ENCODE measurements around the gene STK32B.
"Not testable (repeated sequence)": the region's sequence is repeated elsewhere in the genome, so short reads cannot be mapped to it uniquely, and the experiment has no call there.

The STK32B gene

DNA sequence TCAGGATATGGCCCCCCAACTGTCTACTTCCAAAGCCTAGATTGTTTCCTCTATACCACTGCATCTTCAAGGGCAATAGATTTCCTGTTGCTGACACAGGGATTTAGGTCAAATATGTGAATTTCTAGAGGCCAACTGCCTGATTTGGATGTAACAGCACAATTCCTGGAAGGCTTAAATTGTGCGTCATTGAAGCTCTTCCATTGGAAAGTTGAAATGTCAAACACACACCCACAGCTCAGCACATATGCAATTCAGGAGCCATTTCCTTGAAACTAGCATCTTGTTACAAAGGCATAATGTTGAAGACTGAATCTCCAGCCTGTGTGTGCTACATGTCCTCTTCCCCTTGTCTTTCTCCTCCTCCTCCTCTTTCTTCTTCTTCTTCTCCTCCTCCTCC lies 158.6 kb downstream of the STK32B start:
- DNase-seq (ENCODE audit: low spot score): no peak

DNA sequence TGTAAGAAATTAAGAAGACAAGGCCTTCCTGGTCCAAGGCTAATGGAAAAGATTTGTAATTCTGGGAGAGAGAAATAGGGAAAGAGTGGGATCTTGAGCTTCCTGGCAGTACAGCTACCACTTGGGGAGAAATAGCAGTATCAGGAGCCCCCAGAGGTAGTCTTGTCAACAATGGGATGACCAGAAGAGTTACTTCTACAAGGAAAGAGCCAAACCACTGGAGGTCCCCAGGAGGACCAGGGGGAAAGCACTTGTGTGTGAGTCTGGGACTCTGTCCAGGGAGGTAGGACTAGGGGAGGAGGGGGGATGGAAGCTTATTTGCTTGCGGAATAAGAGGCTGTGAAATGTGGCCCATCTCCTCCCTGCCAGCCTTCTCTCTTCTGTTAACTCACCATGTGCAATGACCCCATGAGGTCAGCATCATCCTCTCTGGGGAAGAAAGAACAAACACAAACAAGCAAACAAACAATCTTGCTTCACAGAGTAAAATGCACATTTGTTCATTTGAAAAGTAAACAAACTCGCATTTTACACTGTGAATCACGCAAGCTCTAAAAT lies 160.1 kb downstream of the STK32B start:
- DNase-seq (ENCODE audit: low spot score): no peak

DNA sequence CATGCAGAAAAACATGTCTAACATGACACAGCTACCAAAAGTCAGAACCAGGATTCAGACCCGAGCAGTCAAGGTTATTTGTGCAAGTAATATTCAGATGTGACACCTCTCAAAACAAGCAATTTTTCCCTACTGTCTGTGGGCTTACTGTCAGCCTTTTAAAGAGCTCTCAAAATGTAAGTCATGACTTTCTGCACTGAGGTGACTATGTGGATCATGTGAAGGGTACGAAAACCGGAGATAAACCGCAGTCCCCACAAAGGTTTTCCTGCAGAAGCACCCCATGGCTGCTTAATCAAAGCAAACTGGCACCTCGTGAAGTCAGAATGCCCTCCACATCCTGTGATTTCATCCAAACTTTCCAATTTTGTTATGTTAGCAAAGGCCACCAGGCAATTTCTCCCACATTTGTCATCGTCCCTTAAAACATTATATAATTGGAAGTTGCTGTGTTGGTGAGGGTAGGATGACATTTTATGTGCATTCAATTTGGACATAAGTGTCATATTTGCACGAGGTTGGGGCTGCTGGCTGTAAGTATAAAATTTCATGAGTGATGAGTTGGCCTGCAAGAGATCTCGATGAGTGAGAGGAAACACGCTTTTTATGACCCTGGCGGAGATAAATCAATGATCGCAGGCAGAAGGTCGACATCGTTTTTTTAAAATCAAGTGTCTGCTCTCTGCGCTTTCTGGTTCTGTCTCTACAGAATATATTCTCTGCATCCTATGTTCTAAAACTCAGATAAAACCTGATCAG lies 161.2 kb downstream of the STK32B start:
- no peak for DNase-seq (ENCODE audit: low spot score)

DNA sequence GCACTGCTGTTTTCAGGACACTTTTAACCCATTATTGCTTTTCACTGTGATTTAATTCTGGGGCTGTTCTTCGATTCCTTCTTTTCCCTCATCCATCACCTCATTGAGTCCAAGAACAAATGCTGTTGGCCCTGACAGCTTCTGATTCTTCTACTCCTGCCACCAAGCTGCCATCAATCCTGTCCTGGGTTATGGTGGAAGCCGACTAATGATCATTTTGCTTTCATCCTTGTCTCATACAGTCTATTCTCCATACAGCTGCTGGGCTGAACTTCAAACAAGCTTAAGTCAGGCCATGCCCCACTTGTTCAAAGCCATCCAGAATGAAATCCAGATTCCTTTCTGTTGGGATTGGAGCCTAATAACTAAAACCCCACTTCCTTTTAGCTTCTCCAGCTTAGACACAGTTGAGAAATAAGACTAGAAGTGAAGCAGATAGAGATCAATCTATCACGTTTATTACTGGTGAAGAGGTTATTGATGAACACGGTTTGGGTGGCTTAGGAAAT lies 161.9 kb downstream of the STK32B start:
- DNase-seq (ENCODE audit: low spot score): no peak

DNA sequence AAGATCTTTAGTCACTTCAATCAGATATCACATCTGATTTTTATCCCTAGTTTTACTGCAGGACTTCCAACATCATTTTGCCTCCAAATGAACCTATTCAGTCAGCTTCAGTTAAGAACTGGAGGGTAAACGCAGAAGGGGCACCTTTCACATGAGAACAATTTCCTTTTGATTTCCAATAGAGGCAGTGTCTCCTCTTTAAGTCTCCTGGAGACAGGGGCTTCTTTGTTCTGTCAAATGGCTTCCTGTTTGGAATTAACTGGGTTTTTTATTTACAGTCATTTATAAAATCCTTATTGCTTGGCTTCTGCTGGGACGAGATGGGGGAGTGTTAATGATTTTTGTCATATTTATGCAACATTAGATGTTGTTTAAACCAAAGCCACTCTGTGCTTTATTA lies 164.0 kb downstream of the STK32B start:
- DNase-seq (ENCODE audit: low spot score): no peak

DNA sequence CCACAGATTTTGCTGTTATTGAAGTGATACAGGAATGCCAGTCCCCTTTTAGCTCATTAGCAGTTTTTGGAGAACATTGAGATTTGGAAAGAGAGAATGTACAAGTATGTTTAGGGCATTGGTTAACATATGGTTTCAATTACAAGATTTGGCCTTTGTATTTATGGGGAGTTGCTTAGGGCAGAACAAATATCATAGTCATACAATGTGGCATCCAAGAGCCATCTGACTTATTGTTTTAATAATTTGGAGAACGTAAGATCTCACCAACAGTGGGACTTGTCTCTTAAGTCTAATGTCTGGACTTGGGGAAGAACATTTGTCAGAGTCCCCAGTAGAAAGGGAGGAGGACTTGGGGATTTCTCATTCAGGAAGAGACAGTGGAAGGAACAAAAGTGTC lies 166.1 kb downstream of the STK32B start:
- no peak for DNase-seq (ENCODE audit: low spot score)

DNA sequence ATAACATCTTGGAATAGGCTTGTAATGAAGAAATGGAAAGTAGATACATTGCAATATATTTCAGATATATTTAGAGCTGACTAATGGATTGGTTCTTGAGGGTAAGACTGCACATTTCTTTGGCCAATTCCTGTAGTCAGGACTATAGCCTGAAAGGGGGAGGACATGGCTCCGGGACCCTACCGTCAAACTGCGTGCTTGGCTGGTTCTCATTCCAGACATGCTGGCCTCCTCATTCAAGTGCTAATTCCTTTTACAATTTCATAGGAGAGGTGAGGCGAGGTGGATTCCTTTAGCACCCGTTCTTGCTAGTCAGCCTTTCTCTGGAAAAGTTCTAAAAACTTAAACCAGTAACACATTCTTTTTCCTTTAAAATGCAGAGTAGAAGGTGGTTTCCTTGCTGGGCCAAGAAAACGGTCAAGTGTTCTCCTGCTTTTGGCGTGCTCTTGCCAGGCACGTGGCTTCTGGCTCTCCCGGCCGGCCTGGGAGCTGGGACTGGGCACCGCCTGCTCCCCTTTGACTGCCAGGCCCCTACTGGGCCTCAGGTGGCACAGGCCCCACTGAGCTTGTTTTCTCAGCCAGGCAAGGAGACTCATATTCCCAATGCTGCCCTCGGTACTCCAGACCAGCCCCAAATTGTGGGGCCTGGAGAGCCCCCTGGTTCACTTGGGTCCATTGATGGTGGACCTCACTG lies 167.2 kb downstream of the STK32B start:
- no peak for DNase-seq (ENCODE audit: low spot score)

DNA sequence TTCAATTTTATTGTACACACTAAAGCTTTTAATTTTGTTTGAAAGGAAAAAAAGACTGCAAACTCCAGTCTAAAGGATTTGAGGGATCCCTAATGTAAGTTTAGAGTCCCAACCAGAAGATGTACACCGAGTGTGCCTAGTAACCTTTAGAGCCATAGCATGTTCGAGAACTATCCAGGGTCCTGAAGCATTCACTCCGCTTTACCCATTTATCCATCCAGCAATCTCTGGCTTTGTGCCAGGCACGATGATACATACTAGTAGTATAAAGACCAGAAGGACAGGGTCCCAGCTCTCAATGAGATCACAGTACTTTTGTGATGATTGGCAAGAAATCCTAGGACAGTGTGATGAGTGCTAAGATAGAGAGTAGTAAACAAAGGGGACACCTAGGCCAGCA lies 168.7 kb downstream of the STK32B start:
- DNase-seq (ENCODE audit: low spot score): no peak

DNA sequence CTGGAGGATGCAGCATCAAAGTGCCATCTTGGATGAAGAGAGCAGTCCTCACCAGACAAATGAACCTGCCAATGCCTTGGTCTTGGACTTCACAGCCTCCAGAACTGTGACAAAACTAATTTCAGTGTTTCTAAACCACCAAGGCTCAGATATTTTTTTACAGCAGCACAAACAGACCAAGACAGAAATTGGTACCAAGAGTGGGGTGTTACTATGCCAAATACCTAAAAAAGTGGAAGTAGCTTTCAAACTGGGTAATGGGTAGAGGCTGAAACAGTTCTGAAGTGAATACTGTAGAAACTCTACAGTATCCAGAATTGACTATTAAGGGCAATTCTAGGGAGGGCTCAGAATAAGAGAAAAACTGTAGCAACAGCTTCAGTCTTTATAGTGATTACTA lies 170.8 kb downstream of the STK32B start:
- no peak for DNase-seq (ENCODE audit: low spot score)

DNA sequence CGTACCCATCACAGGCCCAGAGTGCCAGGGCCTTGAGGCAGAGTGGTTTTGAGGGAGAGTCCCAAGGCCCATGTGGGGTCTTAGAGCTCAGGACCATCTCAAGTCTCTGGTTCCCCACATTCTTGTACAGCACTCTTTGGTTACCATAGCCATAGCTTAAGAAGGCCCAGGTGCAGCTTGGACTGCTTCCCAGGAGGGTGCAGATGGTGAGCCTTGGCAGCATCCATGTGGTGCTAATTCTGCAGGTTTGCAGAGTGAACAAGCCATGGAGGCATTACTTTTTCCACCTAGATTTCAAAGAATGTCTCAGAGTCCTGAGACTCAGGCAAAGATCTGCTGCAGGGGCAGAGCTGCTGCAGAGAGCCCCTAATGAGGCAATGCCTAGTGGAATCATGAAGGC lies 171.7 kb downstream of the STK32B start:
- no peak for DNase-seq (ENCODE audit: low spot score)

DNA sequence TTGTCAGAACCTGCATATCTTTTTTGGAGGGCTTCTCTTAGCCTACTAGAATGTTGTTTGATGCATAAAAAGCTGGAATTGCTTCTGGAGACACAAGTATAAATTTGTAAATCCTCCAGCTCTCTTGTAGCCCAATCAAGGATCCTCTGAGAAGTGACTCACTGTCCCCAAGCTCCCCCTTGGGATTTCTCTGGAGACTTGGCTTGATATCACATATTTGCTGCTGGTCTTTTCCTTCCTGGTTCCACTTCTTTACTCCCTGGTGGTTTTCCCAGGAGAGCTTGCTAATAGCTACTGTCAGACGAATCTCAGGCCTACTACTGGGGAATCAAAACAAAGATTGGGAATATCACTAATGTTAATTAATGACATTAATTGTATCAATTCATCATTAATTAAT lies 173.1 kb downstream of the STK32B start:
- DNase-seq (ENCODE audit: low spot score): no peak

DNA sequence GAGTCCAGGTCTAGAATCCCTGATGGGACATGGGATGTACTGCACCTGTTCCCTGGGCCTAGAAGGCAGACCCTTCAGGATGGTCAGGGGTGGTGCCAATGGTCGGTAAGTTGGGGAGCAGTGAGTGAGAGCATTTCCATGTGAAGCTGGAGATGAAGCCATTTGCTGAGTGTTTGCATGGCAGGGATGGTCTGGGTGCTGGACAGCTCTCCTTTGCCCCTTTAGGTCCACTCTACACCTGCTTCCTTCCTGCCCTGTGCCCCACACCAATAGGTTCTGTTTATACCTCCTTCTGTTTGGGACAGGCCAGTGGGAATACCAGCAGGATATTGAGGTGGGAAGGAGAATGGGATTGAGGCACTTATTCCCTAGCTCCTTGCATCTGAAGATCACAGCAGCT lies 181.3 kb downstream of the STK32B start:
- DNase-seq (ENCODE audit: low spot score): no peak

DNA sequence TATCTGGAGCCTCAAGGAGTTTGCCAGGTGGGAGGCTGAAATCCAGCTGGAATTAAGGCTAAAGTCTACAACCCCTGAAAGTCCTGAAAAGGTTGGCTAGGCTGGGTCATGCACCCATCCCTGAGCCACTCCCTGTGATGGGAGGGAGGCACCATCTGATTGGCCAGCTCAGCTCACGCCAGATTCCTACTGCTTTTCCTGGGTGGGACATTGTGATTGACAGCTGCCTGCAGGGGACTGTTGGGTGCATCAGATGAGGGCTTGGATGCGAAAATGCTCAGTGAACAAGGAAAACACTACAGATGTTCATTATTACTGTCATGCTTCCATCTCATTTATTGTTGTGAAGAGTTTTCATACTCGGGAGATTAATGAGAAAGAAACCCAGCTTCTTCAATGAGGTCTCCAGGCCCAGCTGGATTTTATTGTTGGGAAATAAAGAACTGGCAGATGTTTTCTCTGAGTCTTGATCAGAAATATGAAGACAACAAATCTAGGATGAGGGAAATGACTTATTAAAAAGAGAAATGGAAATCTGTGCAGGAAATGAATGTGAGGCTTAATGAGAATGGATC lies 185.9 kb downstream of the STK32B start:
- DNase-seq (ENCODE audit: low spot score): no peak

DNA sequence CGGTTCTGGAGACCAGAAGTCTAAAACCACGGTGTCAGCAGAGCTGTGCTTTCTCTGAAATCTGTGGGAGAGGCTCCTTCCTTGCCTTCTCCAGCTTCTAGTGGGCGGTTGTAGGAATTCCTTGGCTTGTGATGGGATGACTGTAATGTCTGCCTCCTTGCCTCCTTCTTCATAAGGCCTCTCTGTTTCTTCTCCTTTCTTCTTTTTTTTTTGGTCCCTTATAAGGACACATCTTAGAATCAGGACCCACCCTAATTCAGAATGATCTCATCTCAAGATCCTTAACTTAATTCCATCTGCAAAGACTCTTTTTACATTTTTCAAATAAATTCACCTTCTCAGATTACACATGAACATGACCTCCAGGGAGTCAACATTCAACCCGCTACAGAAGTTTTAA lies 186.9 kb downstream of the STK32B start:
- DNase-seq (ENCODE audit: low spot score): no peak

DNA sequence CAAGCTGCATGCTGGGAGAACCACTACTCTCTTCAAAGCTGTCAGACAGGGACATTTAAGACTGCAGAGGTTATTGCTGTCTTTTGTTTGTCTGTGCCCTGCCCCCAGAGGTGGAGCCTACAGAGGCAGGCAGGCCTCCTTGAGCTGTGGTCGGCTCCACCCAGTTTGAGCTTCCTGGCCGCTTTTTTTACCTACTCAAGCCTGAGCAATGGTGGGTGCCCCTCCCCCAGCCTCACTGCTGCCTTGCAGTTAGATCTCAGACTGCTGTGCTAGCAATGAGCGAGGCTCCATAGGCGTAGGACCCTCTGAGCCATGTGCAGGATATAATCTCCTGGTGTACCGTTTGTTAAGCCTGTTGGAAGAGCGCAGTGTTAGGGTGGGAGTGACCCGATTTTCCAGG lies 195.8 kb downstream of the STK32B start:
- DNase-seq (ENCODE audit: low spot score): not testable (repeated sequence)

DNA sequence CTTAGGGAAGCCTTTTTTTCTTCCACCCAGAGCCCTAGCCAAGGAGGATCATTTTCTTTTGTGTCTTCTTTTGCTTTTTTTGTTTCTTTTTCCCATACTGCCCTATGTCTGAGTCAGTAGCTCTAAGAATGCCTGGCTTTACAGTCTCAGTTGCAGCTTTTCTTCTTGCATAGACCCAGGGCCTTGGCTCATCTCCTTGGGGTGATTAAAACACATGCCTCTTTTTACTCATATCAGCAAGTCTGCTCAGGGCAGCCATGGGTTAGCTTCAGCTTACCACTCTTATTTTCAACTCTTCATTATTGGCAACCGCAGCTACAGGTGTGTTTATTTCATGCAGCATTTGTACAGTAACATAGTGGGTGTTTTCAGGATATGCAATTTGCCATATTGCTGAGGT lies 196.5 kb downstream of the STK32B start:
- no peak for DNase-seq (ENCODE audit: low spot score)

DNA sequence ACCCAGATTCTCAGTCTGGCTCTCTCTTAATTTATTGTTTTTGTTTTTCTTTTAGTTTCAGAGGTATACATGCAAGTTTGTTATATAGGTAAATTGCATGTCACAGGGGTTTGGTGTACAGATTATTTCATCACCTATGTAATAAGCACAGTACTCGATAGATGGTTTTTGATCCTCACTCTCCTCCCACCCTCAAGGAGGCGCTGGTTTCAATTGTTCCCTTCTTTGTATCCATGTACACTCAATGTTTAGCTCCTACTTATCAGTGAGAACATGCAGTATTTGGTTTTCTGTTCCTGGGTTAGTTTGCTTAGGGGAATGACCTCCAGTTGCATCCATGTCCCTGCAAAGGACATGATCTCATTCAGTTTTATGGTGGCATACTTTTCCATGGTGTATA lies 198.4 kb downstream of the STK32B start:
- no peak for DNase-seq (ENCODE audit: low spot score)

DNA sequence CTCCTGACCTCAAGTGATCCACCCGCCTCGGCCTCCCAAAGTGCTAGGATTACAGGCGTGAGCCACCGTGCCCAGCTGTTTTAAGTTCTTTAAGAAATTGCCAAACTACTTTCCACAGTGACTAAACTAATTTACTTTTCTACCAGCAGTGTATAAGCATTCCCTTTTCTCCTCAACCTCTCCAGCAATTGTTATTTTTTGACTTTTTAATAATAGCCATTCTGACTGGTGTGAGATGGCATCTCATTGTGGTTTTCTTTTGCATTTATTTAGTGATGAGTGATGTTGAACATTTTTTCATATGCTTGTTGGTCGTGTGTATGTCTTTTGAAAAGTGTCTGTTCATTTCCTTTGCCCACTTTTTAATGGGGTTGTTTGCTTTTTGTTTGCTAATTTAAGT lies 199.3 kb downstream of the STK32B start:
- DNase-seq (ENCODE audit: low spot score): not testable (repeated sequence)

DNA sequence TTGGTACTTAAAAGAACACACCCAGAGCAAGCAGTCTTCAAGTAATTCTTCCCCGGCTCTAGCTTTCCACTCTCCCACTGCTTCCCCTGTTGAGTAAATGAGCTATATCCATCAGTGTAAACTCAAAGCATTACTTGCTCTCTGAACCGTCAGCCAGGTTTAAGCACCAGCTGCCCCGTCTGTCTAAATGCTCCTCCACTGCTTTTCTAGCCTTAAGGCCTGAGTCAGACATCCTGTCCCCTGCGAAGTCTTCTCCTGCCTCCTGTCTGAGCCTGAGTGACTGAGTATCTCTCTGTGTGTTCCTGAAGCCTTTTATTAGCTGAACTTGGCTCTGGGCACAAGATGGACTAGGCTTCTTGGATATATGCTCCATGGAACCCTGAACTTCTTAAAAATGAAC lies 205.1 kb downstream of the STK32B start:
- DNase-seq (ENCODE audit: low spot score): no peak

DNA sequence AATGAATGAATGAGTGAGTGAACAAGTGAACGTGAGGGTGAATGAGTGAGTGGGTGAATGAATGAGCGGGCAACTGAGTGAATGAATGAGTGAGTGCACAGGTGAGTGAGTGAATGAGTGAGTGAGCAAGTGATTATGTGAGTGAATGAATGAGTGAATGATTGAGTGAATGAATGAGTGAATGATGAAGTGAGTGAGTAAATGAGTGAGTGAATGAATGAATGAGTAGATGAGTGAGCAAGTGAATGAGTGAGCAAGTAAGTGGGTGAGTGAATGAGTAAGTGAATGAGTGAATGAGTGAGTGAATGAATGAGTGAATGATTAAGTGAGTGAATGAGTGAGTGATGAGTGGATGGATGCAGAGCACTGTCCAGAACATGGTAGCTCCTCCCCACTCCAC lies 205.8 kb downstream of the STK32B start:
- no peak for DNase-seq (ENCODE audit: low spot score)

DNA sequence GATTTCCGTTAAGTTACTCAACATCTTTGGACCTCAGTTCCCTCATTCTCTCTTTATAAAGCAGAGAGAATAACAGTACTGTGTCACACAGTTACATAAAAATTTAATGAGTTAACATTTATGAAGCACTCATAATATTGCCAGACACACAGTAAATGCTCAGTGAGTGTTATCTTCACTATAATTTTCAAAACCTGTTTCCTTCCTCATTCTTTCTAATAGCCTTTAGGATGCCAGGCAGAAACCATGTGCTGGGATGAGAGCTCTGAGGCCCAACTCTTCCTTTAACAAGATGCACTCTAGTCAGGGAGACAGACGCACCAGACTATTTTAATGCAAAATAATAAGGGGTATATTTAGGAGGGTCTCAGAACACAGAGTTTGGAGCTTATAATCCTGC lies 208.2 kb downstream of the STK32B start:
- no peak for DNase-seq (ENCODE audit: low spot score)

DNA sequence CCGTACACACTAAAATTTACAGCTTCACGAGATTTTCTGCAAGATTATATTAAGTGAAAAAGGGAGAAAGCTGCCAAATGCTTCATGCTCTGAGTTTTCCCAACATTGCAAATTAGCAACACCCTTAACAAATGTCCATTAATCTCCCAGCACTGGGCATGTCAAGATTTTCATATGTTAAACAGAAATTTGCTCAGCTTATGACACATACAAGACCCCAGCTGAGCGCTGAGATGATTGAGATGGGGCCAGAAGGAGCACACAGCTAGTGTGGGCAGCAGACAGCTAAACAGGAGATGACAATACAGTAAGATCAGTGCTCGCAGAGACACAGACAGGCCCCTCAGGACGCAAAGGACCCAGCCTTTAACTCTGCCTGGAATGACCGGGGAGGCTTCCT lies 208.8 kb downstream of the STK32B start:
- DNase-seq (ENCODE audit: low spot score): no peak

DNA sequence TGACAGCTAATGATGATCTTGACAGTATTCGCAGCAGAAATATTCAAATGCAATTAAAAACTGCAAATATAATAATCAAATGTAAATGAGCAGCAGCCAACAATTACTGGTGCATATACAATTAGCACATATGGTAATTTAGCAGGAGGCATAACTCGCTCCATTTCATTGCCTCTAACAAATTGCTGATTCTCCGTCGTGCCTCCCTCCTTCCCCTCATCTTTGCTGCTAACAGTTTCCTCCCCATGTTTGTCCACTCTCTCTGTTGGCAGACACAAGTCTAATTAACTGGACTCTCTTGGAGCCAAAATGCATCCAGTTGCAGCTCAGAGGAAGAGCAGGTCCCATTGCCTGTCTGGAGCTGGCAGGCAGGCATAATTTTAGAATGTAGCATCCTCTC lies 210.6 kb downstream of the STK32B start:
- DNase-seq (ENCODE audit: low spot score): no peak

All from CD4-positive, alpha-beta T cell treated with Interleukin-6 at 100 ng/mL for 8 hours (primary cell).